SH-SY5Y (cell line): ENCODE measurements around the gene TBC1D9B.

Experiments used
- GATA2 ChIP-seq: IDR thresholded peaks from 2 replicates; pipeline ENCODE4 v1.6.1; 2011; ENCODE audit warnings: mild to moderate bottlenecking, low read depth, low read length
- GATA3 ChIP-seq: IDR thresholded peaks from 2 replicates; pipeline ENCODE4 v1.6.1; 2011; ENCODE audit warnings: low read depth, mild to moderate bottlenecking, low read length, moderate library complexity

DNA sequence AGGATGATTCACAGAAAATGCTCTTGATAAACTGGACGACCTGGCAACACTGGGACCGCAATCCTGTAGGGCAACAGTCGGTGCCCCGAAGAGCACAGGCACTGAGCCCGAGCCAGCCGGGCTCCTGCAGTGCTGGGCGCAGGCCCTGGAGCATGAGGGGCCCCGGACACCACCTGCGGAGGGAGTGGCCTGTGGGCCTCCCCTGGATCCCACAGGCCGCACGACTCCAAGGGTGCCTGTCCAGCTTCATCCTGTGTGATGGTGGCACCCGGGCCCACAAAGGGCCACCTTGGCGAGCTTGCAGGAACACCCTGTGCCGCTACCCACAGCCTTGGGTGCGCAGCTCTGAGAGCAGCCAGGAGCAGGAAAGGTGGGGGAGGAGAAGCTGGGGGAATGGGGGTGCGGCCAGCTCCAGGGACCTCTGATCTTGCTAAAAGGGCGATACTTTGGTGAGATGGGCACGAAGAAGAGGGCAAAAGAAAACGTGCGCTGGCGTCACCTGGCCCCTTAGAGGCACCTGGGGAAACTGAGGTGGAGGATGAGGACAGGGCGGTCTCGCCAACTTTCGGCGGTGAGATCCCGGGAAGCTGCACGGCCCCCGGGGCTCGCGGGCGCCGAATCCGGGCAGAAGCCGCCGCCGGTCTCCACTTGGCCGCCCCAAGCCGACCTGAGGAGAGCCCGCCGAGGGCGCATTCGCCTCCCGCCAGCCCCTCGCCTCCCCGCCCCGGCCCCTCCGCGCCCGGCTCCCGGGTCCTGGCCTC is 722 bp downstream of the TBC1D9B start:
- TF ChIP-seq GATA3: no peak
- TF ChIP-seq GATA2: no peak
